ENCODE results near the gene POLD3.
A peak's percentile ranks its signal among the peaks of the same experiment; 100 is the strongest.
"Not testable (repeated sequence)": the region's sequence is repeated elsewhere in the genome, so short reads cannot be mapped to it uniquely, and the experiment has no call there.

Gene POLD3

GRCh38 chr11:74583024-74583624, 9.3 kb upstream of the POLD3 start:
- no peaks in the 10 kb centered on the region for H3K9me3 ChIP-seq (ENCODE audit: insufficient read depth, low read length)
- H3K27me3 ChIP-seq (ENCODE audit: insufficient read depth, insufficient read length): no peaks in the 10 kb centered on the region
- no peaks in the 10 kb centered on the region for H3K36me3 ChIP-seq (ENCODE audit: insufficient read depth, insufficient read length, low read length)
- H3K4me1 ChIP-seq (ENCODE audit: insufficient read depth, insufficient read length): no peaks in the 10 kb centered on the region
- no peak for TF ChIP-seq YY1 (IDR thresholded peaks at IDR 0.05; ENCODE audit: insufficient read depth, insufficient read length)
- no peak for TF ChIP-seq SUZ12 (IDR thresholded peaks at IDR 0.05; ENCODE audit: extremely low read depth, insufficient read depth, insufficient read length)
- DNase-seq (ENCODE audit: low read depth, low spot score): no peak
- no peak overlapping the region for H3K9ac ChIP-seq (ENCODE audit: insufficient read length, low read depth)
- no peak overlapping the region for H3K4me3 ChIP-seq (ENCODE audit: insufficient read length, low read depth)

- H3K9ac ChIP-seq (ENCODE audit: insufficient read length, low read depth); DNase-seq (ENCODE audit: low read depth, low spot score); H3K4me3 ChIP-seq (ENCODE audit: insufficient read length, low read depth); H3K9me3 ChIP-seq (ENCODE audit: insufficient read depth, low read length); H3K4me1 ChIP-seq (ENCODE audit: insufficient read depth, insufficient read length); H3K27me3 ChIP-seq (ENCODE audit: insufficient read depth, insufficient read length): not testable (repeated sequence)
- H3K36me3 ChIP-seq (ENCODE audit: insufficient read depth, insufficient read length, low read length): peaks cover 13% of the 10 kb centered on the region
These were observed 1.9 kb upstream of the POLD3 start for GRCh38 chr11:74590492-74590891.

- H3K36me3 ChIP-seq (ENCODE audit: insufficient read depth, insufficient read length, low read length): peaks cover 24% of the 10 kb centered on the region
- no peaks in the 10 kb centered on the region for H3K27me3 ChIP-seq (ENCODE audit: insufficient read depth, insufficient read length)
- peak overlapping the region; percentile 95 for H3K4me3 ChIP-seq (ENCODE audit: insufficient read length, low read depth)
- peak overlapping the region; percentile 36 for H3K9ac ChIP-seq (ENCODE audit: insufficient read length, low read depth)
- no peaks in the 10 kb centered on the region for H3K4me1 ChIP-seq (ENCODE audit: insufficient read depth, insufficient read length)
- TF ChIP-seq YY1 (IDR thresholded peaks at IDR 0.05; ENCODE audit: insufficient read depth, insufficient read length): no peak
- no peak for TF ChIP-seq SUZ12 (IDR thresholded peaks at IDR 0.05; ENCODE audit: extremely low read depth, insufficient read depth, insufficient read length)
- no peak for TF ChIP-seq ZNF274 (IDR thresholded peaks at IDR 0.05; ENCODE audit: low read depth, low read length)
- no peaks in the 10 kb centered on the region for H3K9me3 ChIP-seq (ENCODE audit: insufficient read depth, low read length)
- DNase-seq (ENCODE audit: low read depth, low spot score): no peak
These were observed 330 bp upstream of the POLD3 start for GRCh38 chr11:74592063-74592440.

GRCh38 chr11:74593463-74593862, 1.1 kb downstream of the POLD3 start:
- TF ChIP-seq SUZ12 (IDR thresholded peaks at IDR 0.05; ENCODE audit: extremely low read depth, insufficient read depth, insufficient read length) (no peak), YY1 (IDR thresholded peaks at IDR 0.05; ENCODE audit: insufficient read depth, insufficient read length) (no peak), ZNF274 (IDR thresholded peaks at IDR 0.05; ENCODE audit: low read depth, low read length) (no peak)
- peak overlapping the region; percentile 95 for H3K4me3 ChIP-seq (ENCODE audit: insufficient read length, low read depth)

GRCh38 chr11:74602637-74603556, 10.5 kb downstream of the POLD3 start:
- Histone ChIP-seq H3K4me1 (ENCODE audit: insufficient read depth, insufficient read length) (no peaks in the 10 kb centered on the region), H3K9me3 (ENCODE audit: insufficient read depth, low read length) (no peaks in the 10 kb centered on the region), H3K27me3 (ENCODE audit: insufficient read depth, insufficient read length) (no peaks in the 10 kb centered on the region), H3K36me3 (ENCODE audit: insufficient read depth, insufficient read length, low read length) (peaks cover 41% of the 10 kb centered on the region), H3K9ac (ENCODE audit: insufficient read length, low read depth) (no peak overlapping the region), H3K4me3 (ENCODE audit: insufficient read length, low read depth) (no peak overlapping the region)
- no peak for DNase-seq (ENCODE audit: low read depth, low spot score)
- no peak for TF ChIP-seq ZNF274 (IDR thresholded peaks at IDR 0.05; ENCODE audit: low read depth, low read length)
- no peak for TF ChIP-seq SUZ12 (IDR thresholded peaks at IDR 0.05; ENCODE audit: extremely low read depth, insufficient read depth, insufficient read length)
- TF ChIP-seq YY1 (IDR thresholded peaks at IDR 0.05; ENCODE audit: insufficient read depth, insufficient read length): no peak

More at GRCh38 chr11:74593463-74593862, 1.1 kb downstream of the POLD3 start:
- Histone ChIP-seq H3K27me3 (ENCODE audit: insufficient read depth, insufficient read length) (no peaks in the 10 kb centered on the region), H3K4me1 (ENCODE audit: insufficient read depth, insufficient read length) (no peaks in the 10 kb centered on the region), H3K36me3 (ENCODE audit: insufficient read depth, insufficient read length, low read length) (peaks cover 36% of the 10 kb centered on the region), H3K9ac (ENCODE audit: insufficient read length, low read depth) (peak overlapping the region; percentile 95), H3K9me3 (ENCODE audit: insufficient read depth, low read length) (no peaks in the 10 kb centered on the region)
- no peak for DNase-seq (ENCODE audit: low read depth, low spot score)

- H3K27me3 ChIP-seq (ENCODE audit: insufficient read depth, insufficient read length): no peaks in the 10 kb centered on the region
- no peaks in the 10 kb centered on the region for H3K9me3 ChIP-seq (ENCODE audit: insufficient read depth, low read length)
- DNase-seq (ENCODE audit: low read depth, low spot score): no peak
- no peak overlapping the region for H3K4me3 ChIP-seq (ENCODE audit: insufficient read length, low read depth)
- no peak for TF ChIP-seq SUZ12 (IDR thresholded peaks at IDR 0.05; ENCODE audit: extremely low read depth, insufficient read depth, insufficient read length)
- TF ChIP-seq ZNF274 (IDR thresholded peaks at IDR 0.05; ENCODE audit: low read depth, low read length): no peak
- TF ChIP-seq YY1 (IDR thresholded peaks at IDR 0.05; ENCODE audit: insufficient read depth, insufficient read length): no peak
- no peaks in the 10 kb centered on the region for H3K4me1 ChIP-seq (ENCODE audit: insufficient read depth, insufficient read length)
- H3K36me3 ChIP-seq (ENCODE audit: insufficient read depth, insufficient read length, low read length): peaks cover 37% of the 10 kb centered on the region
- H3K9ac ChIP-seq (ENCODE audit: insufficient read length, low read depth): no peak overlapping the region
These were observed 11.5 kb downstream of the POLD3 start for GRCh38 chr11:74603845-74604244.

GRCh38 chr11:74604311-74604710, 11.9 kb downstream of the POLD3 start:
- Histone ChIP-seq H3K9ac (ENCODE audit: insufficient read length, low read depth) (no peak overlapping the region), H3K4me3 (ENCODE audit: insufficient read length, low read depth) (no peak overlapping the region), H3K9me3 (ENCODE audit: insufficient read depth, low read length) (no peaks in the 10 kb centered on the region), H3K27me3 (ENCODE audit: insufficient read depth, insufficient read length) (no peaks in the 10 kb centered on the region), H3K4me1 (ENCODE audit: insufficient read depth, insufficient read length) (no peaks in the 10 kb centered on the region), H3K36me3 (ENCODE audit: insufficient read depth, insufficient read length, low read length) (peaks cover 36% of the 10 kb centered on the region)
- DNase-seq (ENCODE audit: low read depth, low spot score): no peak
- no peak for TF ChIP-seq ZNF274 (IDR thresholded peaks at IDR 0.05; ENCODE audit: low read depth, low read length)

Measured in NT2/D1 (cell line).